Transverse colon (tissue), 3 donors: ENCODE results near the gene MYH16.

ENCODE experiments used
- CTCF ChIP-seq, 5 experiments: fragments of 200-600 bp in 3 of 5; fragments of 450-650 bp in 2 of 5; sonication (generic) in 3 of 5; IDR thresholded peaks; 1 replicate in 2 of 5; 2 replicates in 3 of 5; pipeline ENCODE4 v1.5.1; 2016 to 2017; ENCODE audit warnings: antibody characterized with exemption in 5 of 5, inconsistent platforms in 3 of 5, mild to moderate bottlenecking in 2 of 5, moderate library complexity in 1 of 5
- POLR2A ChIP-seq: fragments of 450-650 bp; IDR thresholded peaks from one replicate; pipeline ENCODE4 v1.6.1; 2016; ENCODE audit warnings: antibody characterized with exemption, mild to moderate bottlenecking, moderate library complexity

- no peak for TF ChIP-seq CTCF (IDR thresholded peaks at IDR 0.05)
- TF ChIP-seq POLR2A = no peak
Measured at GRCh38 chr7:99242682-99243081, 30.0 kb upstream of the MYH16 start.
